GM18526 (cell line): ENCODE results near the gene ELL2.

Experiments
- POLR2A ChIP-seq: IDR thresholded peaks from 3 replicates; pipeline ENCODE4 v1.6.1; 2011; ENCODE audit not compliant: insufficient read length; ENCODE audit errors: extremely low read depth

ELL2 gene

GRCh38 chr5:95931079-95931833 is 30.4 kb downstream of the ELL2 start:
- no peak for TF ChIP-seq POLR2A

- TF ChIP-seq POLR2A, result no peak
Observed at GRCh38 chr5:95930141-95930930, 31.3 kb downstream of the ELL2 start.

GRCh38 chr5:95928724-95929253 is 32.9 kb downstream of the ELL2 start:
- no peak for TF ChIP-seq POLR2A

- TF ChIP-seq POLR2A, result no peak
Observed at GRCh38 chr5:95927927-95928723, 33.5 kb downstream of the ELL2 start.

GRCh38 chr5:95925939-95926338 is 35.7 kb downstream of the ELL2 start:
- TF ChIP-seq POLR2A, result no peak

- no peak for TF ChIP-seq POLR2A
Observed at GRCh38 chr5:95925378-95925744, 36.3 kb downstream of the ELL2 start.

GRCh38 chr5:95924720-95925377 is 36.8 kb downstream of the ELL2 start:
- no peak for TF ChIP-seq POLR2A

GRCh38 chr5:95923918-95924544 is 37.6 kb downstream of the ELL2 start:
- TF ChIP-seq POLR2A, result no peak

GRCh38 chr5:95922798-95923197 is 38.9 kb downstream of the ELL2 start:
- TF ChIP-seq POLR2A, result no peak

GRCh38 chr5:95921501-95921900 is 40.1 kb downstream of the ELL2 start:
- no peak for TF ChIP-seq POLR2A

- TF ChIP-seq POLR2A, result no peak
Observed at GRCh38 chr5:95920822-95921221, 40.8 kb downstream of the ELL2 start.

- TF ChIP-seq POLR2A, result no peak
Observed at GRCh38 chr5:95919658-95920057, 42.0 kb downstream of the ELL2 start.

- TF ChIP-seq POLR2A, result no peak
Observed at GRCh38 chr5:95918421-95919006, 43.1 kb downstream of the ELL2 start.

- TF ChIP-seq POLR2A, result no peak
Observed at GRCh38 chr5:95917207-95917606, 44.4 kb downstream of the ELL2 start.
